Measurements from ENCODE around the gene SMOC1. TPM values are rescaled to one million over a fixed set of nuclear protein-coding genes. Genes with fewer than 3 reads are reported as not detected.
"Not testable (repeated sequence)": the region's sequence is repeated elsewhere in the genome, so short reads cannot be mapped to it uniquely, and the experiment has no call there.

Gene SMOC1
- polyA plus RNA-seq, 4 donors, result 1.7 to 2.4 (median 2.0) TPM

- DNase-seq (ENCODE audit: low read depth in 4 of 4, low spot score in 2 of 4), result no peak
Measured at GRCh38 chr14:69895109-69895508, 15.9 kb downstream of the SMOC1 start.

GRCh38 chr14:69896080-69896479, 16.9 kb downstream of the SMOC1 start:
- DNase-seq (ENCODE audit: low read depth in 4 of 4, low spot score in 2 of 4), result no peak

- DNase-seq (ENCODE audit: low read depth in 4 of 4, low spot score in 2 of 4), result no peak
Measured at GRCh38 chr14:69896972-69897371, 17.8 kb downstream of the SMOC1 start.

- no peak for DNase-seq (ENCODE audit: low read depth in 4 of 4, low spot score in 2 of 4)
Measured at GRCh38 chr14:69900603-69901002, 21.4 kb downstream of the SMOC1 start.

DNA sequence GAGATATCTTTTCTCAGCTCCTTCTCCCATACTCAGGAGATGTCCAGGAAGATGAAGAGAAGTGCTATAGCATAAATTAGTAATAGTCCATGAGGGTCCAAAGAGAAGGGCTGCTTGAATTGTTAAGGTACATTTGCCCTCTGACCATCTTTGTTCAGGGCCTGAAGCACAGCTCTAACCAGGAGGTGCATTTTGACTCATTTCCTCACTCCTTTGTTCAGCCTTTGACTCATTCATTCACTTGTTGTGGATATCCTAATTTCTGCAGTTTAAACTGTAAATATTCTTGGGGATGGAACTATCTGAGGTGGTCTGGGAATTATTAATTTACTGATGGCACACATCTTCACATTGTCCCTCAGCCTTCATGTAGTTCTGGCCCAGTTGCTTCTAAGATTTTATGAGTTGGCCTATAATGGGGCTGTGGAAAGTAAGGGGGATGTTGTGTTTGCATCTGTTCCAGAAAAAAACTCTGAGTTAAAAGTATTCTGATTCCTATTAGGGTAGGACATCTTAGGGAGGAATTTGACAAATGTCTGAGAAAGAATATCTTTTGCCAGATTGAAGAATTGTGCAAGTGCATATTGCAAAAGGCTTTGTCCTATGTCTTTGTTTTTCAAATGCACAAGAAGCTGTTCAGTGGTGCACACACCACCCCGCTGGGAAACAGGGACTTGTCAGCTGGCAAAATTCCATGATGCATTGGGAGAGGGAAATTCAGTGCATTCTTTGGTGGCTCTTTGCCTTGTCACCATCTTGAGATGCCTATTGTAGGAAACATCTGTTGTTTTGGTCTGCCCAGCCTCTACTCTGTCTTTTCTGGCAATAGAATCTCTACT, 22.1 kb downstream of the SMOC1 start:
- DNase-seq (ENCODE audit: low read depth in 4 of 4, low spot score in 2 of 4), result no peak

DNA sequence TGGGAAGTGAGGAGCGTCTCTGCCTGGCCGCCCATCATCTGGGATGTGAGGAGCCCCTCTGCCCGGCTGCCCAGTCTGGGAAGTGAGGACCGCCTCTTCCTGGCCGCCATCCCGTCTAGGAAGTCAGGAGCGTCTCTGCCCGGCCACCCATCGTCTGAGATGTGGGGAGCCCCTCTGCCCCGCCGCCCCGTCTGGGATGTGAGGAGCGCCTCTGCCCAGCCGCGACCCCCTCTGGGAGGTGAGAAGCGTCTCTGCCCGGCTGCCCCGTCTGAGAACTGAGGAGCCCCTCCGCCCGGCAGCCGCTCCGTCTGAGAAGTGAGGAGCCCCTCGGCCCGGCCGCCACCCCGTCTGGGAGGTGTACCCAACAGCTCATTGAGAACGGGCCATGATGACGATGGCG, 23.8 kb downstream of the SMOC1 start:
- not testable (repeated sequence) for DNase-seq (ENCODE audit: low read depth in 4 of 4, low spot score in 2 of 4)

DNA sequence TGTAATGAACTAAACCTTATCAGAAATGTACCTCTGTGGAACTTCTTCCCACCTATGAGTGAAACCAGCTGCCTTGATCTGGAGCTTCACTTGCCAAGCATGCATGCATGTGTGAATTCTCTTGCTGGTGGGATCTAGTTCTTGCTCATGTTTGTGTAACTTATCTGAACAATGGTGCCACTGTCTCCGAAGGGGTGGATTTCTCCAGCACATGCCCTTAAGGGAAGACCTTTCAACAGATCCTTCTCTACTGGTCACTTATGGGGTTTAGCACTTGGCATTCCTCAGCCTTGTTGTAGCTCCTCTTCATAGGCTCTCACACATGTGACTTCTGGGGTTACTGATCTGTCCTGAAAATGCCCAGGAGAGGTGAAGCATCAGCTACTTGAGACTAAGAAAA, 25.0 kb downstream of the SMOC1 start:
- DNase-seq (ENCODE audit: low read depth in 4 of 4, low spot score in 2 of 4), result no peak

GRCh38 chr14:69906201-69906600, 27.0 kb downstream of the SMOC1 start:
- no peak for DNase-seq (ENCODE audit: low read depth in 4 of 4, low spot score in 2 of 4)

DNA sequence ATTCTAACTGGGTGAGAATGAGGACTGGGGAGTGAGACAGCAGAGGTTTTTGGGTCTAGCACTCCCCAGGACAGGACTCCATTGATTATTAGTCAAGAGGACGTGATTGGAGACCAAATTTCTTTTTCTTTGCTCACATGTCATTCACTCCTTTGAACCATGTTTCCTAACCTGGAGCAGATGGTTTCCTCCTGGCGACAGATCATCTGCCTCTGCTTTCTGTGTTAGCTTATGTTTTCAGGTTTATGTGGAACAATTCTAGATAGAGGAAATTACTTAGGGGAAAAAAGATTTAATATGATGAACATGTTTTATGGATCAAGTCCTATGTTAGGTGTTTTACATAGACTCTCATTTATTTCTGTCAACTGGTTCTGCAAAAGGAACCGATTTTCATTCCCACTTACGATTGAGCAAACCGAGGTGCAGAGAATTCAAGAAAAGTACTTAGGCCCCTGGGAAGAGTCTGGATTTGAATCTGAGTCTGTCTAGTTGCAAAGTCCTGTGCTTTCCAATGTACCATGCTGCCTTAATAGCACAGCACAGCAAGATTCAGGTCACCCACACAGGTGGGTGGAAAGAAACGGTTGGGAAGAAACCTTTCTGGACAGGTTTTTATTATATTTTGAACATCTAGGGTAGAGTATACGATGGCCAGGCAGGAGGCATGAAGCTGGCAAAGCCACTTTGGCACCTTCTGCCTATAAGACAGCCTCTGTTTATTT, 30.8 kb downstream of the SMOC1 start:
- DNase-seq (ENCODE audit: low read depth in 4 of 4, low spot score in 2 of 4), result no peak

- no peak for DNase-seq (ENCODE audit: low read depth in 4 of 4, low spot score in 2 of 4)
Measured at GRCh38 chr14:69910871-69911270, 31.7 kb downstream of the SMOC1 start.

DNA sequence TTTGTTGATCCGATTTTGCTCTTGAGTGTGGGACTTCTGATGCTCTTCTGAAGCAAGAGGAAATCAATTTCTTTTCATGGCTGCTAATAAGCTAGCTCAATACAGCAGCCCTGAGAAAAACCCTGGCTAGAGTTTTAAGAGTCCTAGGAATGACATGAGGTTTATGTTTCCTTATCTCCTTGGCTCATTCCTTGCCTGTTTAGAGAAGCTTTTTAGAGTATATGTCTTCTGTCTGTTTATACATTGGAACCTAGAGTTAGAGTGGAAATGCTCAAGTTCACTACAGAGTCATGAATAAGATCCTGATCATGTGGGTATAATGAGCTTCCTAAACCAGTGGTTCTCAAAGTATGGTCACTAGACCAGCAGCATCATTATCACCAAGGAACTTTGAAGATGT, 34.5 kb downstream of the SMOC1 start:
- no peak for DNase-seq (ENCODE audit: low read depth in 4 of 4, low spot score in 2 of 4)

GRCh38 chr14:69916396-69916795, 37.2 kb downstream of the SMOC1 start:
- no peak for DNase-seq (ENCODE audit: low read depth in 4 of 4, low spot score in 2 of 4)

GRCh38 chr14:69917287-69917686, 38.1 kb downstream of the SMOC1 start:
- DNase-seq (ENCODE audit: low read depth in 4 of 4, low spot score in 2 of 4), result no peak

GRCh38 chr14:69919815-69920214, 40.6 kb downstream of the SMOC1 start:
- no peak for DNase-seq (ENCODE audit: low read depth in 4 of 4, low spot score in 2 of 4)

- DNase-seq (ENCODE audit: low read depth in 4 of 4, low spot score in 2 of 4), result no peak
Measured at GRCh38 chr14:69921052-69921451, 41.8 kb downstream of the SMOC1 start.

DNA sequence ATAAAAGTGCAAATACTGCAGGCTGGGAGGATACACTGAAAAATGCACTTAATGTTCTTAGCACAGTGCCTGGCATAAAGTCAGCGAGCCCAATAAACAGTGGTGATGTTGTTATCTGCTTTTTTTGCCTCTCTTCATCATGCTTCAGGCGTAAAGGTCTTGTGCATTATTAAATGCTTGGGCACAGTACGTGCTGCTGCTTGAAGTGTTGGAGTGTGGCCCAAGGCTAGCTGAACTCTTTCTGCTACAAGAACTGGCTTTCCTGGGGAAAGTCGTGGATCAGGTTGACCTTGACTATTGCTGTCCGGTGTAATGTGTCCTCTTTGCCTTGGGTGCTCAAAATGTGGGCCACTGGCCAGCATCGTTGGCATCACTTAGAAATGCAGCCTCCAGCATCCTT, 43.0 kb downstream of the SMOC1 start:
- no peak for DNase-seq (ENCODE audit: low read depth in 4 of 4, low spot score in 2 of 4)

DNA sequence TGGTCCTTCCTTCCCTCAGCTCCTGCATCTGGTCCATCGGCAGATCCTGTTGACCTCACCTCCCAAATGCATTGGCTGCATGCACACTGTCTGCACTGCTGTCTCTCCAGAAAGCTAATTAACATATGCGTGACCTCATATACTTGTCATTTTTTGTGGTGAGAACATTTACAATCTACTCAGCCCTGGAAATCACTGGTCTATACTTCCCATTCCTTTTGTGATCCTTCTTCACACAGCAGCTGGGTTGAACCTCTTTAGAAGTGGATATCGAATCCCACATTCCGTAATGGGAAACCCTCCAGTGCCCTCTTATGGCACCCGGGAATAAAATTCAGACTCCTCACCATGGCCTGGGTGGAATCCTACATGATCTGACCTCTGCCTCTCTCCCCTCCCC, 45.0 kb downstream of the SMOC1 start:
- DNase-seq (ENCODE audit: low read depth in 4 of 4, low spot score in 2 of 4), result no peak

GRCh38 chr14:69928111-69928523, 48.9 kb downstream of the SMOC1 start:
- DNase-seq (ENCODE audit: low read depth in 4 of 4, low spot score in 2 of 4), result peak in 2 of 4 donors; percentile 8 to 19

DNA sequence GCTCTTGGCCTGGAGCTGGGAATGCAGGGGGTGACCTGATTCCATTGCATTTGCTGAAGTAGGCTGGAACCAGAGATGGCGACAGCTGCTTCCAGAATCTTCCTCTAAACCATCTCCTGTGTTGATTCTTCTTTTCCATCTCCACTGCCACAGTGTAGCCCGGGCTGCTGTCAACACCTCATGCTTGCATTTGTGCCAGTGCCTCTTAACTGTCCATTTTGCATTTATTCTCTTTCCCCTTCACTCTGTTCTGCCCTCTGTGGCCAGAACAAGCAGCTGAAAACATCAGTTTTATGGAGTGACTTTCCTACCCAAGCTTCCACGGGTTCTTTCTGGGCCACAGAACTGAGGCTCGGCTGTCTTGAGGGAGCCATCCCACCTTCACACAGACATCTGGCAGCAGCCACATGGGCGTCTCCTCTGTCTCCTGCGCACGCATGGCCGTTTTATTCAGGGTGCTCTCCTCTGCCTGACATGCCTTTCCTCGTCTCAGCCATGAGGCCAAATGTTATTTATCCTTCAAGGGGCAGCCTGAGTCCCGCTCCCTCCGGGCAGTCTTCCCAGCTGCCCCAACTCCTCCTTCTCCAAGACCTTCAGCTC, 51.7 kb downstream of the SMOC1 start:
- no peak for DNase-seq (ENCODE audit: low read depth in 4 of 4, low spot score in 2 of 4)

DNA sequence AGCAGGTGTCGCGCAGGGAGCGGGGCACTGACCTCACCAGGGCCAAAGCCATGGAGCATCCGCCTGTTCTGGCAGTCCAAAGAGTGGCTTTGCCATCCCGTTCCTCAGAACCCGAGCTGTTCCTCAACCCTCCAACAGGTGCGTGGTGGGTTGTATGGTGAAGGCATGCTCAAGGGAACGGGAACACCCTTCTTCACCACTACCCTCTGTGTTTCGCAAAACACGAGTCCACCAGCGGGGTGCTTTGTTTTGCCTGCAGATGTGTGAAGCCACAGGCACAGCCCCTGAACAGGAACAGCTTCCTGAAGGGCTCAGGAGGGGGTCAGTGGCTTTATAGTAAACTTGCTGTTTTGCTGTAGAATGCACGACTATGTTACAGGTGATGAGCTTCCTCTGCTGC, 52.7 kb downstream of the SMOC1 start:
- no peak for DNase-seq (ENCODE audit: low read depth in 4 of 4, low spot score in 2 of 4)

- no peak for DNase-seq (ENCODE audit: low read depth in 4 of 4, low spot score in 2 of 4)
Measured at GRCh38 chr14:69932391-69932790, 53.2 kb downstream of the SMOC1 start.
